ENCODE measurements around the gene GMEB2.

GMEB2 gene

GRCh38 chr20:63543733-63544132, 83.2 kb downstream of the GMEB2 start:
- no peak for DNase-seq (ENCODE audit: low spot score)
- TF ChIP-seq CTCF (IDR thresholded peaks at IDR 0.05; ENCODE audit: extremely low read depth, missing control alignments): no peak

GRCh38 chr20:63543131-63543530, 83.8 kb downstream of the GMEB2 start:
- TF ChIP-seq CTCF (IDR thresholded peaks at IDR 0.05; ENCODE audit: extremely low read depth, missing control alignments): no peak
- no peak for DNase-seq (ENCODE audit: low spot score)

- DNase-seq (ENCODE audit: low spot score): peak; percentile 89
- no peak for TF ChIP-seq CTCF (IDR thresholded peaks at IDR 0.05; ENCODE audit: extremely low read depth, missing control alignments)
Measured at GRCh38 chr20:63542696-63543095, 84.2 kb downstream of the GMEB2 start.

GRCh38 chr20:63542031-63542559, 84.8 kb downstream of the GMEB2 start:
- TF ChIP-seq CTCF (IDR thresholded peaks at IDR 0.05; ENCODE audit: extremely low read depth, missing control alignments): no peak
- no peak for DNase-seq (ENCODE audit: low spot score)

GRCh38 chr20:63541371-63541770, 85.5 kb downstream of the GMEB2 start:
- TF ChIP-seq CTCF (IDR thresholded peaks at IDR 0.05; ENCODE audit: extremely low read depth, missing control alignments): no peak
- no peak for DNase-seq (ENCODE audit: low spot score)

GRCh38 chr20:63540417-63541186, 86.3 kb downstream of the GMEB2 start:
- TF ChIP-seq CTCF (IDR thresholded peaks at IDR 0.05; ENCODE audit: extremely low read depth, missing control alignments): no peak
- no peak for DNase-seq (ENCODE audit: low spot score)

- TF ChIP-seq CTCF (IDR thresholded peaks at IDR 0.05; ENCODE audit: extremely low read depth, missing control alignments): no peak
- no peak for DNase-seq (ENCODE audit: low spot score)
Measured at GRCh38 chr20:63539441-63540370, 87.2 kb downstream of the GMEB2 start.

Data from GM20000 (cell line).